NK-92 (cell line): ENCODE measurements around the gene SLC24A3.
"Not testable (repeated sequence)": the region's sequence is repeated elsewhere in the genome, so short reads cannot be mapped to it uniquely, and the experiment has no call there.

Source experiments
- DNase-seq: peaks from one replicate; lab custom pipeline; 2025; ENCODE audit not compliant: unreplicated experiment; lab: John Stamatoyannopoulos, UW

SLC24A3 gene

GRCh38 chr20:19729672-19730071 lies 517.2 kb downstream of the SLC24A3 start:
- DNase-seq = no peak

DNA sequence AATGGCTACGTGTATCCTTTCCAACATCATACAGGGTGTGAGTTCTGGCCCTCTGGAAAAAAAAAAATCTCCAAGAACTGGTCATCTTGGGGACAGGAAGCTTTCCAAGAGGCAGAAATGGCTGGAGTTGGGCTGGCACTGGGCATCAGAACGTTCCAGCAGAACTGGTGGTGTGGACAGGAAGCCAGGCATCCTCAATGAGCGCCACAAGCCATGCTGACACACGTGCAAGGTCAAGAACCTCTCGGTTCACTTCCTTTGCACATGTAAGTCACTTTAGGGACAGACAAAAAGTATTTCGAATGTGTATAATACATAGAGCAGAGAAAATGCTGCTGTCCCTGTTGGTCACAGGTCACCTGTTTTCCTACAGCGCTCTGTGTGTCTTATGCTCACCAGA lies 518.3 kb downstream of the SLC24A3 start:
- no peak for DNase-seq

DNA sequence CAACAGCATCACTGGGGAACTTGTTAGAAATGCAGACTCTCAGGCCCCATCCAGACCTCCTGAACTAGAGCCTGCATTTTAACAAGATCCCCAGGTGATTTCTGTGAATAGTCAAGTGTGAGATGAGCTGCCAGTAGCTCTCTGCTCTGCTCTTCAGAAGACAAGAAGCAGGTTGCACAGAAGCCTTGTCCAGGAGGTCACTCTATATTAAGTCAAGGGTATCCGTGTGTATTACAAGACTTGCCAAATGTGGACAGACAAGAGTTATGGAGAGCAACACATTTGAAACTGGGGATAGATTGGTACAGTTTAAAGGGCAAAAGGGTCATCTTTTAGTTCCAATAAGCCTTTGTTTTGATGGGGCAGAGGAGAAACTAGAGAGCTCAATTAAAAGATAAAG lies 522.4 kb downstream of the SLC24A3 start:
- no peak for DNase-seq

- DNase-seq = no peak
Observed at GRCh38 chr20:19735446-19735845, 523.0 kb downstream of the SLC24A3 start.

- no peak for DNase-seq
Observed at GRCh38 chr20:19737025-19737424, 524.6 kb downstream of the SLC24A3 start.

DNA sequence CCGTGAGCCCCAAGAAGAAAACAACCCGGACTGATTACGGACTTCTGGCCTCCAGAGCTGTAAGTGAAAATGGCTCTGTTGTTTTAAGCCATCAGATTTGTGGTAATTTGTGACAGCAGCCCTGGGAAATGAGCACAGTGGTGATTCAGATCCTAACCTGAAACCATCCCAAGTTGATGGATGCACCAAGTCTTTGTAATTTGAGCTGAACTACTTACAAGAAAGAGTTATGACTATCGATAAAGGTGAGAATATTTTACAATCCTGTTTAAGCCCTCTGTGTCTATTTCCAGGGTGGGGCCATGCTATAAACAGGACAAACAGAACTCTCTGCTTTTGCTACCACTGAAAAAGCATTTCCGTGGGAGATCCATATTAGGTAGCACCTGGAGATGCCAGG lies 526.5 kb downstream of the SLC24A3 start:
- DNase-seq = no peak

GRCh38 chr20:19739351-19739750 lies 526.9 kb downstream of the SLC24A3 start:
- no peak for DNase-seq

- no peak for DNase-seq
Observed at GRCh38 chr20:19740512-19740911, 528.1 kb downstream of the SLC24A3 start.

DNA sequence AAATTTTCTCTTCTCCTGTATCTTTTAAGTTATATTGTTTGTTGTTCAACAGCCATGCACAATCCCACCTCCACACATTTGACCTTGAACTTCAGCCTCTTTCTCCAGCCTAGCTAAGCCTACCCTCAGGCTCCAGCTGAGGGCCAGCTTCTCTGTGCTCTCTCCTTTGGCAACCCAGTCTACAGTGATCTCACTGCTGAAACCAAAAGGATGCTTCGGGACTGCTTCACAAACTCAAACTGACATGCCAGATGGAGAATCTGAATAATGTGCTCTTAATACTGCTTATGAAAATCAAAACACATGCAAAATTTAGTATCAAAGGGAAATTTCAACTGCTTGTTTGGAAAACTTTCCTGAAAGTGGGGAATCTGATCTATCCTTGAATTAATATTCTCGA lies 529.5 kb downstream of the SLC24A3 start:
- DNase-seq = no peak

DNA sequence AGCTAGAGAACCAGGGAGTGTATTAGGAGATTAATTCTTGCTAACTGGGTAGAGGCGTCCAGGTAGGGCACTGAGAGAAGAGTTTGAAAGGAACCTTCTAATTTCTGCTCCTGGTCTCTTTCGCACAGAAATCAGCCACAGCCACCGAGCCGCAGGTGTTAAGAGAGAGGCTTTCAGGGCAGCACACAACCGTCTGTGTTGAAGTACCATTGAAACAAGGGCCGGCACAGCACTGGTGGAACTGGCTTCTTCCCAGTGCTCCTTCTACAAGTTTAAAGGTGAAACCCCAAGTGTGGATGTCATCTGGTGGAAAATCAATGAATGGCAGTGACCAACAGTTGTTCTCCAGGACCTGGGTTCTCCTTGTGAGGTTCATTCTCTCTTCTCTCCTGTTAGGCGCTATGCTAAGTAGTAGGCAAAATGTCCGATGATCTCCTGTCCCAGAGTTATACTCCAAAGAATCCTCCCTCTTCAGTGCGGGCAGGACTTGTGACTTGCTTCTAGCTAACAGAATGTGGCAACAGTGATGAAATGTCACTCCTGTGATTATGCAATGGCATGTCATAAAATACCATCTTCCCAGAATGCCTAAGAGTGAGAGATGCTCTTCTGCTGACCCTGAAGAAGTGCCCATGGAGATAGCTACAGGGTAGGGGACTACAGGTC lies 530.7 kb downstream of the SLC24A3 start:
- DNase-seq = no peak

- DNase-seq = no peak
Observed at GRCh38 chr20:19743640-19743995, 531.2 kb downstream of the SLC24A3 start.

DNA sequence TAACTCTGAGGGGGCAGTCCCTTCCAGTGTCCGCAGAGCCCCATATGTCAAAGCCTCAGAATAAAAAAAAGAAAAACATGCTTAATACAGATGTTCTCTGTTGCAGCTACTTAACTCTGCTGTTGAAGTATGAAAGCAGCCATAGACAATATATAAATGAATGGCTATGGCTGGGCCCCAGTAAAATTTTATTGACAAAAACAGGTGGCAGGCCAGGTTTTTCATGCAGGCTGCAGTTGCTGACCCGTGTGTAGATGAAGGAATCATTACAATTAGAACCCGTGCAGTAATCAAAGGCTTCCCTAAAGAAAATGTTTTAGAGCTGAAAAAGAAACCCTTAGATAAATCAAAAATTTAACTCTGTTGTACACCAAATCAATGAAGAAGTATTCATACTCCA lies 532.7 kb downstream of the SLC24A3 start:
- DNase-seq = no peak

GRCh38 chr20:19745584-19745983 lies 533.1 kb downstream of the SLC24A3 start:
- no peak for DNase-seq

DNA sequence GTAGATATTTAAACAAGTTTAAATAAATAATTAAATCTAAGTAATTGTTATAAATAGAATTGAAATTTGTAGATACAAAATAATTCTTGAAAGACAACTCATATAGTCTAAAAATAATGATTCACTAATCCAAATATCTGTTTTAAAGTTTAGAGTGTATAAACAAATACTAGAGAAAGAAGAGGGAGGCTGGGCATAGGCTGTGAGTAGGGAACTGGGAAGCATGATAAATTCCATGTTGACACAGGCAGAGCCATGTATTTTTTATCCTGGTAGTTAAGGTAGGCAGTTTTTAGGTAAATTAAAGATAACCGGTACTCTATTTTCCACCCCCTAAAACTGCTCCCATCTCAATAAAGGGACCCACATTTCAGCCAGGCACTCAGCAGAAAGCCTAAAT lies 534.0 kb downstream of the SLC24A3 start:
- DNase-seq = no peak

DNA sequence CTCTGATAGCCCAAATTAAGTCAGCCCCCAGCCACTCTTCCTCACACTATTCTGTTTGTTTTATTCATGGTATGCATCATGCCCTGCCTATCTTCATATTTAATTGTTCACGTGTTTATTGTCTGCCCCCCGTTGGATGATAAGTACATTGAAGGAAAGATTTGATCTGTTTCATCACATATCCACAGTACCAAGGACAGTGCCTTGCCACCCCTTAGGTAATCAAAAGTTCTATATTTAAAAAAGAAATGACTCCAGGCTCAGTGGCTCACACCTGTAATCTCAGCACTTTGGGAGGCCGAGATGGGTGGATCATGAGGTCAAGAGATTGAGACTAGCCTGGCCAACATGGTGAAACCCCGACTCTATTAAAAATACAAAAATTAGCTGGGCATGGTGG lies 535.5 kb downstream of the SLC24A3 start:
- DNase-seq = no peak

DNA sequence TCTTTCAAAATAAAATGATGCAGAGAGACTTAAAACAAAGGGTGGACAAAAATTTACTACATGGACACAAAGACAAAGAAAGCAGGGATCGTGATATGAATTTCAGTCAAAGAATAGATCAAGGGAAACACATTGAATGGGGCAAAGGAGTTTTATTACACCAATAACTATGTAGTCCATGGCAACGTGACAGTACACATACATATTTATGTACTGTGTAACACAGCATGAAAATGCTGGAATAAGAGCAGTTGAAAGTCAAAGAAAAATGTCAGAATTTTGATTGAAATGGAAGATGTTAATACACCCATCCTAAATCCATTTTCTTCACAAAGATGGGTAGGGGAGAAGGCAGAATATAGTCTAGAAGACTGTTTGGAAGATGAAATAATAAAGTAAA lies 536.2 kb downstream of the SLC24A3 start:
- no peak for DNase-seq

GRCh38 chr20:19749618-19750071 lies 537.2 kb downstream of the SLC24A3 start:
- DNase-seq = no peak

- DNase-seq = no peak
Observed at GRCh38 chr20:19750101-19750606, 537.7 kb downstream of the SLC24A3 start.

DNA sequence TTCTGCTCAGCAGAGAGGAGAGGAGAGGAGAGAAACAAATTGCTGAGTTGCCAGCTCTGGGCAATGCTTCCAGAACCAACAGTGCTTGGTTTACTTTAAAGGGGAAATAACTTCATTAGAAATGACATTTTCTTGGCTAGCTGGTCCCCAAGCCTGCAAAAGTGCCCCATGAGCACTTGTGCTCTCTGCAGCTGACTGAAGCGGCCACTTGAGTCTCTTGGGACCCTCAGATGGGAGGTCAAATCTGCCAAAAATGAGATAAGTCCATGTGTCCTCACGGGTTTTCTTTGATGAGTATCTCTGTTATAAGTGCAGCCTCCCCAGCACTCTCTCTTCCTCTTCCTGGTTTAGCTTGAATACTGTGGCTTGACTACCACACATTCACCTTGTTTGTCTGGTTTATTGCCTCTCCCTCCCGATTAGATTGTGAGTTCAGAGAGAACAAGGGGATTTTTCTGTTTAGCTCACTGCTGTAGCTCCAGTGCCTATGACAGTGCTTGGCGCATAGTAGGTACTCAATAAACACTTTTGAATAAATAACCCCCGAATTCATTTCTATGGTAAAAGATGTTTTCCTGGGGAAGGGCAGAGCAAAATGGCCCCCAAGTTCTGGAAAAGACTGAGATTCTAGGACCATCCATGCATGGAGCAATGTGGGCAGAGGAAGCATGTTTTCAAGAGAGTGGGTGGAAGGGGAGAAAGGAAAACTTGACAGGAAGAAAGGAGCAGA lies 538.6 kb downstream of the SLC24A3 start:
- no peak for DNase-seq

DNA sequence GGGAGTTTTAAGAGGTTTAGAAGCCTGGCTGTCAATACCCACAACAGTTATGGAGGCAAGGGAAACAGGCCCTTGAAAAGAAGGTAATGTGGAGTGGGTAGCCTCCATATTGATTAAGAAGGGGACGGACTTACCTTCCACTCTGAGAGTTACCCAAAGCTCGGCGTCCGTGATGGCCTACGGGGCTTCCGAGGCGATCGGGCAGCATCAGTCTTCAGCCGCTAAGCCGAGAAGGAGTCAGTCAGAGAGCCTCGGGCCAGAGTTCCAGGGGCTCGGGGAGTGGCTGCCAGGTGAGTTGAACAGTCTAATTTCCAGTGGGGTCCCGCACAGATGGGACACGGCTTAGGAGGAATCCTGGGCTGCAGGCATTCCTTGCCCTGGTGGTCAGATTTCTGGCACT lies 541.8 kb downstream of the SLC24A3 start:
- DNase-seq = not testable (repeated sequence)

GRCh38 chr20:19756761-19757486 lies 544.5 kb downstream of the SLC24A3 start:
- no peak for DNase-seq
